Stimulated activated CD4-positive, alpha-beta T cell treated with anti-CD3 and anti-CD28 coated beads, Interleukin-4, amount 100 ng/mL, for 1 hour (primary cell): ENCODE results near the gene NEK10.
"Not testable (repeated sequence)": the region's sequence is repeated elsewhere in the genome, so short reads cannot be mapped to it uniquely, and the experiment has no call there.

Source experiments
- DNase-seq: peaks from one replicate; pipeline ENCODE4 v3.0.0-alpha.2; 2020

NEK10 gene

DNA sequence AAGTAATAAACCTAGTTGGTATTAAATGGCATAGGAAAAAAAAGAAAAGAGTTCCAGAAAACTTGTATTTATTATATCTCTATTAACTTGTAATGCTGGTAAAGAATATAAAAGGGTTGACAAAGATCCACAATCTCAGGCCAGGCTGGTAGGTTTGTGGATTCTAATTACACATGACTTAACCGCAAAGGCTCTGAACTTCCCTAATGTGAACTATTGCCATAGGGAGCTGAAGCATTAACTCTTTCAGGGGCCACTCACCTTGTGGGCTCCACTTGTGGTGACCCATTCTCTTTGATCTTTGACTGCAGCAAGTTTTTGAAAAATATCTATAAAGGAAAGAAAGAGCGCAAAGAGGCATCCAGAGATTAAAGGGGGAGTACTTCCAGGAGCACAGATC, 58.5 kb downstream of the NEK10 start:
- no peak for DNase-seq

DNA sequence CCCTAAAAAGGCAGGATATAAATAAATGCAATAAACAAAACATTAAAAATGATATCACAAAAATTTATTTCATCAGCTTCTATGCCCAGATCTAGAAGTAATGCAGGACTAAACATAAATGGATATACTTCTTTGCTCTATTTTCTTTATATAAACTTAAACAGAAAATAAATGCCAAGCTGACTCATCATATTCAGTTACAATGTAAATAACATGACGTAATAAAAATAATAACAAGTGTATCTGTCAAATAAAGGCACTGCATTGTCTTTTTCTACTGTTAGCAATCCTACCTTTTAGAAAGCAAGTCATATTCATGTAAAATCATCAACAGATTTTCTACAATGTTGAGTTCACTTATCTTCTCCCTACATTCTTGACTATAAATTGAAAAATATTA, 61.6 kb downstream of the NEK10 start:
- DNase-seq: no peak

DNA sequence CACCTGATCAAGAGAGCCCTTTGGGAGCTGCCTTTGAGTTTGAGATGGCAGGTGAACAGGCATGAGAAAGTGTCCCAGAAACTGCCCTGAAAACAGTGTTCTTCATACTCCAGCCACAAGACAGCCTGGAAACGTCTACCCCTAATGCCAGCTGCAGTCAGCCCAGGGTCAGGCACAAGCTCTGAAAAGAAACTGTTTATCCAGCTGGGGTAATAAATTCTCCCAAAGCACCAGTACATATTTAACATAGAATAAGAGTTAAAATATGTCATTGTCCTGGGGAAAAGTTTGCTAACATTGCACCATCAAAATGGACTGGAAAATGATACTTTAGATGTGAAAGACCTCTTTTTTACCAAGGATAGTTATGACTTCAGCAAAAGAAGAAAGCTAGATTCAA, 66.3 kb downstream of the NEK10 start:
- DNase-seq: no peak

DNA sequence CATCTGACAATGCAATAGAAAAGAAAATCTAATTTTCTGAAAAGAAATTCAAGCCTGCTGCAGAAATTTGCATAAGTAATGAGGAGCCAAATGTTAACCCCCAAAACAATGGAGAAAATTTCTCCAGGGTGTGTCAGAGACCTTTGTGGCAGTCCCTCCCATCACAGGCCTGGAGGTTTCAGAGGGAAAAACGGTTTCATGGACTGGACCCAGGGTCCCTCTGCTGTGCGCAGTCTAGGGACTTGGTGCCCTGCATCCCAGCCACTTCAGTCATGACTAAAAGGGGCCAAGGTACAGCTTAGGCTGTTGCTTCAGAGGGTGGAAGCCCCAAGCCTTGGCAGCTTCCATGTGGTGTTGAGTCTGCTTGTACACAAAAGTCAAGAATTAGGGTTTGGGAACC, 70.2 kb downstream of the NEK10 start:
- not testable (repeated sequence) for DNase-seq

DNA sequence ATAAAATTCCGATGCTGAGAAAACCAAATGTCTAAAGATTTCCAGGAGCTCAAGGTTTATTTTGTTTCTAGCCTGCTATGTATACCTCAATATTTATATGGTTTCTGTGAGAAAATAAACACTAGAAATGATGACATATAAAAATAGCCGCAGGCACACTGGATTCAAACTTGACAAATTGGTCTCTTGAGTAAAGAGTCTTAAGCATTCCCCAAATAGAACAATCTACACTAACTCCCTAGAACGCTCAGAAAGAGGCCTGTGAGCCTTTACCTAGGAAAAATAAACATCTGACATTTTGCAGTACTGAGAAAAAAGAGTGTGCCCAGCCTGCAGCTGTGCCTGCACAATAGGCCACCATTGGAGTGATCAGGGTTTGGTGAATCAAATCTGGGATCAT, 75.2 kb downstream of the NEK10 start:
- no peak for DNase-seq

DNA sequence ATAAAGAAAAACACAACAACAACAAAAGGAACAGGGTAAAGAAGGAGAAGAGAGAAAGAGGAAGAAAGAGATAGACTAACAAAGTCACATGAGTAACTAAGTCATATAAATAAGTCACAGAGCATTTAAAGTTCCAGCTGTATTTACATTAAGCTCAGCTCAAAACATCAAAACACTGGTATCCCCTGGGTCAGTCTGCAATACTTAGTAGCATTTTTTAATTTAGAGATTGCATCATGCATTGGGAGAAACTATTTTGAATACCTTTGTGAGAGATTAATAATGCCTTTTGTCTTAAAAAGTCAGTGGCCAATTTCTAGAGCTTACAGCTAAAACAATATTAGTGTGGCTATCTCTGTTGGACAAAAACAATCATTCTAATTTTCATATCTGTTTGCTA, 78.4 kb downstream of the NEK10 start:
- no peak for DNase-seq

DNA sequence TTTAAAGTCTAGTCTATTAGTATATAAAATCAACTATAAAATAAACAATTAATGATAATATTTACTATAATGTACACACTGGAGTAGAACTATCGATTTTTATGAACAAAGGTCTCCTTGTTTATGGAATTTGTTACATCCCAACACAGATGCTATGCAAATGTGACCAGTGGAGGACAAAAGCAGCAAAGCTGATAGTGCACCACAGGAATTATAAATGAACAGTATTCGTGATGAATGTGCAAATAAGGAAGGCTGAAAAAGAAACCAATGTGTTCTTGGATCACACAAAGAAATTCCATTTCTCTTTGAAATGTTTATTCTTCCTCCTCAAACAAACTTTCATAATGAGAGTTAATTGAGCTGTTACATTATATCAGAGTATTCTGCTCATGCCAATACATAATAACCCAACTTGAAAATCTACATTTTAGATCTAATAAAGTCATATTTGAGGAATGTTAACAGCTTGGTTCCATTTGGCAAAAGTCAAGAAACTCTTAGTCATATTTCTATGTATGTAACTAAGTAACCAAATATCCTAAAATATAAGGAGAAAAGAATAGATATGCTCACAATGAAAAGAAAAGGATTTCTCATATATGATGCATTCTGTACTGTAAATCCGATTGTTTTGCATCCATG, 79.3 kb downstream of the NEK10 start:
- no peak for DNase-seq

DNA sequence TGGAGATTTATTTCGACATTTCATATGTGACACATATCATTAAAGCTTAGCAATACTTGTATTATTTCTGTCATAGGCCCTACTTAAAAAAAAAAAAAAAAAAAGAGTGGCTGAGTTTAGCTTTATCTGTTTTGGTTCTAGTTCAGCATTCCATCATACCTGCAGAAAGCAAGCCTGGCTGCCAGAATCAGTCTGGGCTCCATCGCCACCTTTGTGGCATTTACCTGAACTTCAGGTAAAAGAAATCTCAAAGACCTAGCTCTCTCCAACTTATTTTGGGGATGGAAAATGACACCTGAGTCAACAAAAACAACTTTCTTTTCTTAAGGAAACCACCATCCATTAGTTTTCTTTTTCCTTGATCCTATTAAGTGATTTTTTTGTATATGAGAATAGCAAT, 82.1 kb downstream of the NEK10 start:
- no peak for DNase-seq

DNA sequence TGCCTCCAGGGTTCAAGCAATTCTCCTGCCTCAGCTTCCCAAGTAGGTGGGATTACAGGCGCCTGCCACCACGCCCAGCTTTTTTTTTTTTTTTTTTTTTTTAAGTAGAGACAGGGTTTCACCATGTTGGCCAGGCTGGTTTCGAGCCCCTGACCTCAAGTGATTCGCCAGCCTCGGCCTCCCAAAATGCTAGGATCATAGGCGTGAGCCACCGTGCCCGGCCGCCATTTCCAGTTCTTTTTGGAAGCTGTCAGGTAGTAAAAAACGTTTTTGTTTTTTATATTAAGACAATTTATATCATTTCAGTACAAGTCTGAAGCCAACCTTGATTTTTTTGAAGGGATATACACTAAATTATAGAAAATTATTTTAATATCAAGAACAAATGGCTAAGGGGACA, 82.7 kb downstream of the NEK10 start:
- DNase-seq: not testable (repeated sequence)

DNA sequence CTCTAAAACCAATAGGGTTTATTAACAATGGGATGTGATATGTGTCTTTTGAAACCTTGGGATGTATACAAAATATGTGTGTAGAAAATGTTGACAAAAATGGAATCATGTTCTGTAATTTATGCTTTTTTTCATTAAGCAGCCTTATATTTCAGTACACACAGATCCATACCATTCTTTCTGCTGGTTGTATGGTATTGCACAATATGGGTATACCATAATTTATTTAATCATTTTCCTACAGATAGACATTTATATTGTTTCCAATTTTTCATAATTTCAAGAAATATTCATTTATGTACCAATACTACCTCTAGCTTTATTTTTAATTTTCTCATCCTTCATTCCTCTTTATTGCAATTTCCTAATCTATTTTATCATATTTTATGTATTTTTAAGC, 83.5 kb downstream of the NEK10 start:
- DNase-seq: no peak

DNA sequence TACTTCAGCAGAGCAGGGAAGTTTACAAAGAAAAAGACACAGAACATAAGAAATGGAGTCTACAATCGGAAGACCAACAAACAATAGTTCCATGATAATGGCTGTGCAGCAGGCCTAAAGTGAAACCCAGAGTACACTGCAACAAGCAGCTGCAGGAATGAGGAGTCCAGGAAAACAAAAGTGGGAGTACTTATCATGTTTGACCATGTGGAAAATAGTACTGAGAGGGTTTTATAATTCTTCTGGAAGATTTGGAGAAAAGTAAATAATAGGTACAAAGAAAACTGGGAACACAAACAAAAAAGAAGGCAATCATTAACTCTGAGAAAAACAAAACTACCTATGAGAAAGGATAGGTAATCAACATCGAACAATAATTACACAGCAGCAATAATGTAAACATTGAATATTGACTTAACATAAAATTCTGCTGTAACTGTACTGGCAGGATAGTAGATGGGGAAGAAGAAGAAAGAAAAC, 87.5 kb downstream of the NEK10 start:
- no peak for DNase-seq

DNA sequence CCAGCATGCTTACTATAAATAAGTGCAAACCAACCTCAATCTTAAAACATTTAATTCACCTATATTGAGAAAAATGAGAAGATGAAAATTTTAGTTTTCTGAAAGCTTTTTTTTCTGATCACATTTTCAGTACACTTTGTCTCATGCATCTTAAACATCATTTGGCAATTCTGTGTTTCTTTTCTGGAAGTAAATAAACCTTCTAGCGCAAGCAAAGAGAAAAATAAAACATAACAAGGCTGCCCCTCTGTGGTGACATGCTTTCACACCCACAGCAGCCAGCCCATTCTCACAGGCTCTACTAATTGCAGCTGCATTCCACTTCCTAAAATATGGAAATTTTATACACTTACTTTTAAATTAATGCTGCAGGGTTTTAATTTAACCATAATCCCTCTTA, 90.1 kb downstream of the NEK10 start:
- no peak for DNase-seq

DNA sequence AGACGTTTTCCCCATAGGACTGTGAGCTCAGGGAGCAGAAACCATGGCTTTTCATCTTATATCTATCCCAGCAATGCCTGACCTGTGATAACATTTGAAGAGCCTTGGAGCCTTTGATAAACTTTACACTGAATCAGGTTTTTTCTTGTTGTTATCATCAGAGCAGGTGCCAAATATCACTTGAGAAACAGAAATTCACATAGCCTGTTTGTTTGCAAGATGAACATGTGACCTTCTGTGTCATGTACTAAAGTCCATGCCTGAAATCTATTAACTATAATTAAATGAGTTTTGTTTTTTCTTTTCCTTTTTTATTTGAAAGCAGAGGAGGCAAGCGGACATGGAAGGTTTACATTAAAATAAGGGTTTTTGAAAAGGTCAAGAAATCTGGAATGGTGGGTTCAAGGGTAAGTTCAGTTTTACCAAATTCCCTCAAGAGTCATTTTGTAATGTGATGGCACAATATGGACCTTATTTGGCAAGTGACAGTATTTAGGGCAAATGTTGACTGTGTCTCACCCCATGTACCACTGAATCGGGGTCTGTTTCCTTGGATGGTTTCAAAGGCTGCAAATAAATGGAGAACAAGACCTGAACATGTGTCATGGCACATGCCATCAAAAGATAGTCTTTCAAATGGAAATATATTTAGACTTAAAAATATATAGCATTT, 90.7 kb downstream of the NEK10 start:
- no peak for DNase-seq

DNA sequence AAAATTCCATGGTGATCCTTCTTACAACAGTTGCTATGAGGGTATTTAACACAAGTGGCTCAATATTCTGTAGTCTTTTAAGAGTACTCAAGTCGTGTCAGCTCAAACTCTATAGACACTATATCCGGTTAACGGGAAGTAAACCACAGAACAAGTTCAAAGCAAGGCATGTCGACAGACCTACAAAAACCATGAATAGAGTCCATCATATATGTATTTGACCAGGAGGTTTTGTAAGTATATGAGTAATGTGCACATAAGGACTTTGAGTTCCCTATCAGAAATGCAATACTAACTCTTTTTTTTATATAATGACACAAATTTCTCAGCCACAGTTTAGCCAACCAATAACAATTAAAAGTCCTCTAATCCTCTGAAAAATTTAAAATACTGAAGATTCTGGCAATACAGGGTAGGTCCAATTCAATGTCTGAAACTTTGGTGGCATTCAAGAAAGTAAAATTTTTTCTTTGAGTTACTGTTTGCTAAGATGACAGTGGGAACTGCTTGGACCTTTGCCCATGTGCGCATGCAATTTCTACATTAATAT, 93.7 kb downstream of the NEK10 start:
- DNase-seq: no peak

DNA sequence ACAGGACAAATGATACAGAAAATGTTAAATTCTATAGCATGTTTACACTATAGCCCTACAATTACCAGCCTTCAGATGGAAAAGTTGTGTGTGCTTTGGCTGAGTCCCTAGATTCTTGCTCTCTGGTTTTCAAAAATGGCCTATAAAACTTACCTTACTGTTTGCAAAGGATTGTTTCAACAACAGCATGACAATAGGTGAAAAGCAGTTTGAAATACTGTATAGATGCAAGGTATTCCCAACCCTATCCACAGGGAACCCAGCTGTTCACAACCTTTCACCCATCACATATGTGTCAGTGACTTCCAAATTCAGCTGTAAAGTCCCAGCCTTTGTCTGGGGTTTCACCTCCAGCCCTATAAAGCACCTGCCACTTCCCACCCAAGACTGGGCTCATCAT, 97.3 kb downstream of the NEK10 start:
- no peak for DNase-seq

DNA sequence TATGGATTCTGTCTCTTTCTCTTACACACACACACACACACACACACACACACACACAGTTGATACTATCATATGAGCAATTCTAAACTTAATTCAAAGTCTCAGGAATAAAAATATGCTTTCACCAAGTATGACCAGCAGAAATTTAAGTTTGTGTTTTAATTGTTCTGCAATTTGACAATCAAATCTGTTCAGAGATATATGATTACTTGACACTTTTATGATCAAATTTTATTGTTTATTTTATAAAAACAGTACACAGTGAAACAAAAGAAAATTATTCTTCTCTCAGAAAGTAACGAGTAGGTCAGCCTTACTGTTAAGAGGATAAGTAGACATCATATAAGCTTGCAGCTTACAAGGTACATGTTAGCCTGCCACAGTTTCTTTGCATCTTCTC, 114.3 kb downstream of the NEK10 start:
- DNase-seq: no peak

DNA sequence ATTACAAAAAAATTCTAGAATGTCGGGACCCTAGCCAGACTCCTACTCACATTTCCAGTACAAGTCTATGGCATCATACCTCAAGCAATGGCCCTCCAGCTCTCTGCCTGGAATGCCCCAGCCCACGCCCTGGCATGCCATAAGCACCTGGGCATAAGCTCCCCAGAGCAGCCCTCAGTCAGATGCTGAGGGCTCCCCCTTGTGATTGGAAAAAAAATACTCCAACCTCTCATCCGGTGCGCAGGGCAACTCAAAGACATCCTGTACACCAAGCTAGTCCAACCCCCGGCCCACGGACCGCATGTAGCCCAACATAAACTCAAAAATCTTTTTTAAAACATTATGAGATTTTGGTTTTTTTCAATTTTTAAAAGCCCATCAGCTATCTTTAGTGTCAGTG, 115.4 kb downstream of the NEK10 start:
- DNase-seq: no peak

DNA sequence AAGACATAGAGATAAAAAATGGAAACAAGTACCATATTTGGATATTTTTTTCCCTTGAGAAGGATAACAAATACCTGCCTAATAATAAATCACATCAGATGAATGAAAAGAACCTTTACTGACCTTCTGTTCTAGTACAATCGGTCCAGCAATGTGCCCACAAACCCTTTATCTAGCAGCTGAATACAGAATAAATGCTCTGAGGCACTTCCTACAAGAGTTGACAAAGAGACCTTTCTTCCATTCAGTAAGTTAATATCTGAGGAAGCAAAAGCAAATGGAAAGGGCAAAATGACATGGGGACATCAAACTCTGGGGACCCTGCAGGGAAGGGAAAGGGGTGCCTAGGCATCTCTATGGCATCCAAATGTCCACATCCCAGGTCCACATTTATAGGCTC, 115.8 kb downstream of the NEK10 start:
- no peak for DNase-seq

DNA sequence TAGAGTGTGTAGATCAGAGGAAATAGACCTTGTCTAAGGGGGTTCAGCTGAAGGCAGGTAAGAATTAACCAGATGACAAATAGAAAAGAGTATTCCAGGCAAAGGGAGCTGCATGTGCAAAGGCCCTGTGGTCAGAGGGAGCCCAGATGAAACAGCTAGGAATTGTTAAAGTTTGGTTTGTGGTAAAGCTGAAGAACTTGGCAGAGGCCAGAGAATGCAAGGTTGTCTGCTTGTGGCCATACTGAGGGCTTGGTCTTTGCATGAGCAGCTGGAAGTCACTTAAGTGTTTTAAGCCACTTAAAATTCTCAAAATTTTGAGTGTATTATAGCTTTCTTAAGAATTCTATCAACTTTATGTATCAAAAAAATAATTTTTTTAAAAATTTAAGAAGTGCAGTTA, 116.5 kb downstream of the NEK10 start:
- DNase-seq: no peak

DNA sequence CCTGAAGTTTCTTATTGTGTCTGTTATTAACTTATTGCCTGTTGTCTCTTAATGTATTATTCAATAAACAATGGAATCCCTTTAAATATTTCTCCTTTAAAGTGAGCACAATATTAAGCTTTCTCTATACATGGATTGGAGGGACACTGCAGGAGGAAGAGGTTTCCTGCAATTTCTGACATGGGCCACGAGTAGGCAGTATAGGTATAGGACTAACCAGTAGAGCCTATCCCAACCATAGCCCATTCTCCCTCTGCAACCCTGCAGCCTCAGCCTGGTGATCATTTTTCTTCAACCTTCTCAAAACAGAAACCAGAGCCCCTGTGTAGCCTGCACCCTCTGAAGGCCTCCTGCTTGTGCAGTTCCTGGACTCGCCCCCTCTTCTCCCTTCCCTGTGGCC, 124.8 kb downstream of the NEK10 start:
- DNase-seq: no peak

DNA sequence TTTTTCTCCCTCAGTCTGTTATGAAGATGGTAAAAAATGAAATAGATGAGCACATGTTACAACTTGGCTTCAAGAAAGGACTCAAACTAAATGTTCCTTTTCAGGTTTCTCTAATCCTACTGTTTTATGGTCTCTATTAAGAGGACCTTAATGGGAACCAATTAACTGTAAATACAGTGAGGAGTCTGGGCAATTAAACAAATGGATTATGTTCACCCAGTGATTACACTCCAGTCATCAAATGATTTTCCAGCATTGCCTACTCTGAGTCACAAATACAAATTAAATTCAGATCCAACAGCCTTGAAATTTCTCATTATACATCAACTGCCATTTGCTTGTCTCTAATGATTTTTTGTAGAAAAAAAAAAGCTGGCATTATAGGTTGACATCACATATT, 129.2 kb downstream of the NEK10 start:
- DNase-seq: no peak

DNA sequence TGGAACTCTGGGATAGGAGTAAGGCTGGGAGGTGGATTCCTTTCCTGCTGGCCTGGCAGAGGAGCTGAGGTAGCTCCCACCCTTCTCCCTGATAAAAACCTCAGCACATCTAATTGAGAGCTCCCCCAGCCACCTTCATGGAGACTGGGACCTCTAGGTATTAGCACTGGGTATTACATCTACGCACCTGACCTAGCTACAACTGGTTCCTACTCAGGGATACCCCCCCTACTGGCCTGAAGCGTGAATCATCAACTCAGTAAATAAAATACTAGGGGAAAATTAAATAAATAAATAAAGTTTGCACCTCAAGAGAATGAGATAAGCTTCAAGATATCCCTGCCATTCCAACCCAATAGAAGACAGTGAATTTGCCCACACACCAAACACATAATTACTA, 140.4 kb downstream of the NEK10 start:
- DNase-seq: no peak

DNA sequence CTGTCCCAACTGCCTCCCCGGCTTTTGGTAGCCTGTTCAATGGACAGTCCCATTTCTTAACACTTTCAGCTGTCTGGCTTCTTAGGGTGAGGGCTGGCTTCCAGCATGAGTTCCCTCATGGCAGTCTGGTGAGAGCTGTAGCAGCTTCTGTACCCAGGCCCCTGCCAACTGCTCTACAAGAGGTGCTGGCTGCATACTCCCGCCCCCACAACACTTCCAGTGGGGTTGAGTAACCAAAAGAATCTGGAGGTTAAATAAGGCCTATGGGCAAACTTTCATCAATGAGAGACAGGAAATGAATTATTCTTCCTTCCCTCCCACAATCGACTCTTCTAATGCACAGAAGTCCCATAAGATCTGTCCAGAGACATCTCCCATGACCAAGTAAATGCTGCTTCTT, 145.0 kb downstream of the NEK10 start:
- DNase-seq: no peak

DNA sequence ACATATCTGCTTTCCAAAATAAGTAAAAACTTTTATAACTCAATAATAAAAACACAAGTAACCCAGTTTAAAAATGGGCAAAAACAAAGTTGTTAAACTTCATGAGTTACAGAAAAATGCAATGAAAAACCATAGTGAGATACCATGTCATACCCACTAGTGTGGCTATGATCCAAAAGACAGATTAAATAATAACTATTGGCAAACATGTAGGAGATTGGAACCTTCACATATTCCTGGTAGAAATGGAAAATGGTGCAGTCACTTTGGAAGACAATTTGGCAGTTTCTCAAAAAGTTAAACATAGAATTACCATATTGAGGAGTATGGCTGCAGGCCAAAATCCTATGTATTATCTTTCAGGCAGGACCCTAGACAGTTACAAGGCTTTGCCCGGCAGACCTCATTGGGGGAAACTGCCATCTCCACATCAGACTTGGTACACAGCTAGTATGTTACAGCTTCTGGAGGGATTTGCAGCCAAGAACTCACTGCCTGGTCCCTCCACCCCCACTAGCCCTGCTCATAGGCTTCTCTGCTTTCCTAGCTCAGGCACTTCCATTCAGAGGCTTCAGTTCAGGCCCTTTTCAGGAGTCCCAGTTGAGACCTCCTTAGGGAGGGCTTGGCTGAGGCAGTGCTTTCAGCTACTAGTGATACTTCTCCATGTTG, 147.8 kb downstream of the NEK10 start:
- no peak for DNase-seq
